ENCODE data around the gene PPP2R5B.
A peak's percentile ranks its signal among the peaks of the same experiment; 100 is the strongest.

The PPP2R5B gene

GRCh38 chr11:64930340-64930739 is 5.9 kb downstream of the PPP2R5B start:
- DNase-seq (ENCODE audit: low read depth) = no peak

GRCh38 chr11:64931290-64931689 is 6.8 kb downstream of the PPP2R5B start:
- DNase-seq (ENCODE audit: low read depth) = no peak

- DNase-seq (ENCODE audit: low read depth) = no peak
Observed at GRCh38 chr11:64932324-64932723, 7.8 kb downstream of the PPP2R5B start.

- DNase-seq (ENCODE audit: low read depth) = no peak
Observed at GRCh38 chr11:64933213-64933934, 8.9 kb downstream of the PPP2R5B start.

- DNase-seq (ENCODE audit: low read depth) = no peak
Observed at GRCh38 chr11:64933935-64934681, 9.6 kb downstream of the PPP2R5B start.

DNA sequence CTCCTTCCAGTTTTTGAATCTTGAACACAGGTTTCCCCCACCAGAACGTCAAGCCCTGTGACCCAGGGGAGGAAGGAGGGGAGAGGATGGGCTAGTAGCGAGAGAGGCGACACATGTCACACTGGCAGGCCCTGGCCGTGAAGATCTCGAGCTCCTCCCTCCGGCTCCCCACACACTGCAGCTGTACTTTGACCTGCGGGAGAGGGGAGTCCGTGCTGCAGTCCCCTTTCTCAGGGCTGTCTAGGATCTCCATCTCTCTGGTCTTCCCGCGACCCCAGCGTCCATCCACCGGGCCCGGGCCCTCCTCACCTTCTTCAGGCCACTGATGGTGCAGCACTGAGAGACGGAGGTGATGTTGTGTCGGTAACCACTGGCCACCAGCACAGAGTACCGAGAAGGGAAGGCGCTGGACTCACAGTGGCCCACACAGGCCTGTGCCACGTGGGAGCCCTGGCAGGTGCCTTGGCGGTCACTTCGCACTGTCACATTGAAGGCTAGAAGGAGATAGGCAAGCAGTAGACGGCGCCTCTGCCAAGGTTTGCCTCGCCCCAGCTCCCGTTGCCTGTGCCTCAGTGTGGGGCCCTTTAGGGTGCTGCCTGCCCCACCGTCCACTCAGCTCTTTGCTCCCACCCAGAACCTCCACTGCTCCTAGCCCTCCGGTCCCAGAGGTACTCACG is 10.3 kb downstream of the PPP2R5B start:
- DNase-seq (ENCODE audit: low read depth) = no peak

GRCh38 chr11:64935359-64936081 is 11.0 kb downstream of the PPP2R5B start, which contains the start of gene GPHA2:
Gene GPHA2, minus strand, starts transcription at chr11:64935893. Its CDS starts 433 bp downstream, at chr11:64935460.
- DNase-seq (ENCODE audit: low read depth) = no peak

DNA sequence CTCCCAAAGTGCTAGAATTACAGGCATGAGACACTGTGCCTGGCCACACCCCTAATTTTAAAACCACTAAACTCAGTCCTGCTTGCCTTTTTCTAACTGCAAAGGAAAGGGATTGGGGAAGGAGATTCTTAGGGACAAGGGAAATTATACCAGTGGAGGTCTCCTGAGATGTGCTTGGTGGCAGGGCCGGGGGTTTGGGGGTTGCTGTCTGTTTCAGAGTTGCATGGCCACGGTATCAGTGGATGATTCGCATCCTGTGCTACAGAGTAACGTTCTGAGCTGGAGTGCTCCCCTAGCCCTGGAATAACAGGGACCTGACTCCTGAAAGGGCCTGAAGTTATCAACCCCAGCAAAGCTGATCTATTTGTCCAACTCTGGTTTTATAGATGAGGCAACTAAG is 12.1 kb downstream of the PPP2R5B start:
- no peak for DNase-seq (ENCODE audit: low read depth)

GRCh38 chr11:64947208-64947814 is 22.8 kb downstream of the PPP2R5B start:
- no peak for DNase-seq (ENCODE audit: low read depth)

DNA sequence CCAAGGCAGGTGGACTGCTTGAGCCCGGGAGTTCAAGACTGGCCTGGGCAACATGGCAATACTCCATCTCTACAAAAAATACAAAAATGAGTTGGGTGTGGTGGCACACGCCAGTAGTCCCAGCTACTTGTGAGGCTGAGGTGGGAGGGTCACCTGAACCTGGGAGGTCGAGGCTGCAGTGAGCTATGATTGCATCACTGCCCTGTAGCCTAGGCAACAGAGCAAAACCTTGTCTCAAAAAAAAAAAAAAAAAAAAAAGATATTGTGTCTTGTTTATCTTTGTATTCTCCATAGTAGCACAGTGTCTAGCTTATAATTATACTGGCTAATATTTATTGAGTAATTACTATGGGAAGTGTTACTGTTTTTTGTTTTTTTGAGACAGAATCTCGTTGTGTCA is 27.0 kb downstream of the PPP2R5B start:
- no peak for DNase-seq (ENCODE audit: low read depth)

DNA sequence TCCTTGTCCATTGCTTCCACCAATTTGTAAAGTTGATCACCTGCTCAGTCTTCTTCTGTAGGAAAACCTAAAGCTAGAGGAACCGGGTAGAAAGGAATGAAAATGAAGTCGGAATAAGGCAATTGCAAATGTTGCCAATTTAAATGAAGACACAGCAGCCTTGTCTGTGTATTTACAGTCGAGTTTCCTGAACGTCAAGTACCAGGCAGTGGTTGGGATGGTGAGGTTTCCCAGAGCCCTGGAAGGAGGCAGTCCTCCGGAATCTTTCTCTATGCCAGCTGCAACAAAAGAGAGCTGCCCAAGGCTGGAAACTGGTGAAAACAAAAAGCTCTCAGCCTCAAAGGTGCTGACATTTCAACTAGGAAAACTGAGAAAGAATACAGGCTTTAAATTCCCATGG is 29.7 kb downstream of the PPP2R5B start:
- no peak for DNase-seq (ENCODE audit: low read depth)

DNA sequence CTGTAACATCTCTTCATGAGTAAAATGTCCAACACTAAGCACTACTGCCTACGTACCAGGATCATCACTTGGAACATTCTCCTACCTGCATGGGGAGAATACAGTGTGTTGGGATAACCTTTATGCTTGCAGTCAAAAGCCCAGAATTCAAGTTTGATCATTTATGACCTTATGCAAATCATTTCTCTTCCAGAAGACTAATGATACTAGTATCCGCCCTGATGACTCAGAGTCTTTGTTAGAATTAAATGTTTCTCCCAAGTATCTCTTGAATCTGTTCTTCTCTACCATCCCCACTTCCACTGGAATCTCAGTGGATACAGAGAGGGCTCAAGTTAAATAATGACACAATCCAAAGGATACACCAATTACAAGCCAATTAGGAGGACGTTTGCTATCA is 35.0 kb downstream of the PPP2R5B start:
- DNase-seq (ENCODE audit: low read depth) = no peak

DNA sequence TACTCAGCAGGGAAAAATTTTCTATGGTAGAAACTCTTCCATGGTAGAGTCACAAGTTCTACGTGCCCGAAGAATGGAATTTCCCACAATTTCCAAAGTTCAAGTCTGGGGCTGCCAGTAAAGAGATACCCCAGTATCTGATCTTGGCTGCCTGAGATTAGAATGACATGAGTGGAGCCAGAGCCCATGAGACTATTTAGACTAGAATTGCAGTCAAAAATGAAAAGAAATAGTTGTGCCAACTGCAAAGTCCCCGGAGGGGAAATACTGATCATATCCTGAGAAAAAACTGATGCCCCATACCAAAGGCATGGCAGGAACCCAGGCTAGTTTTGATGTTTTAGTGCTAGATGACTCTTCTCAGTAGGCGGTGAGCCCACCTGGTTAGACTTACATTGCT is 36.2 kb downstream of the PPP2R5B start:
- no peak for DNase-seq (ENCODE audit: low read depth)

DNA sequence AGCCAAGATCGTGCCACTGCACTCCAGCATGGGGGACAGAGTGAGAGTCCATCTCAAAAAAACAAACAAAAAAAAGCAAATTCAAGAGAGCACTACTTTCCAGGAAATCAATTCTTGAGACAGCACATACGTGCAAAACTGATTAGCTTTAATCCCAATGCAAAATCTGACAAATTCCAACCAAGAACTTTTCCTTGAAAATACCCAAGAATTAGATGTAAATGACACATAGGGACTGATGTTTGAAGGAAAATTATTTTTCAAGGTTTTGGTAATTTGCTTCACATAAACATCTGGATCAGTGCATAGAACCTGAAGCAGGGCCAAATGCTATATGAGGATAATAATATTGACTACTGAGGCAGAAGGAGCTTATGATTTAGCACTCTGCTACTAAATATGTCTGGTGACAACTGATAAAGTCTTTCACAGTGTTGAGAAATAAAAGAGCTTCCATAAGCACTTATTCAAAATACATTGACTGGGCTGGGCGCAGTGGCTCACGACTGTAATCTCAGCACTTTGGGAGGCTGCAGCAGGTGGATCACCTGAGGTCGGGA is 38.7 kb downstream of the PPP2R5B start:
- no peak for DNase-seq (ENCODE audit: low read depth)

DNA sequence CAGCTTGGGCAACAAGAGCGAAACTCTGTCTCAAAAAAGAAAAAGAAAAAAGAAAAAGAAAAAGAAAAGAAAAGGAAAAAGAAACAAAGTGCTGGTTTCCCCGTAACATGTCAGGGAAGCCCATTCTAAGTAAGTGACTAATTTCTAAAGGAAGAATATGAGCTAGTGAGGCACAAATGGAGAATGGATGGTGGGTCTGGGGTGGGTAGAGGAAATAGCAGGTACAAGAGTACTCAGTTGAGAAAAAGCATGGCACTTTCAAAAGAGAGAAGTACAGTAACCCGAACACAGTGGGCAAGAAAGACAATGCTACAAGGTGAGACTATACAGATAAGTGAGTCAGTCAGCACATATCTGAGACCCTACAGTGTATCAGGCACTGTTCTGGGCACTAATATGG is 42.9 kb downstream of the PPP2R5B start:
- no peak for DNase-seq (ENCODE audit: low read depth)

GRCh38 chr11:64969209-64969608 is 44.7 kb downstream of the PPP2R5B start:
- DNase-seq (ENCODE audit: low read depth) = no peak

- DNase-seq (ENCODE audit: low read depth) = no peak
Observed at GRCh38 chr11:64970731-64971151, 46.3 kb downstream of the PPP2R5B start.

DNA sequence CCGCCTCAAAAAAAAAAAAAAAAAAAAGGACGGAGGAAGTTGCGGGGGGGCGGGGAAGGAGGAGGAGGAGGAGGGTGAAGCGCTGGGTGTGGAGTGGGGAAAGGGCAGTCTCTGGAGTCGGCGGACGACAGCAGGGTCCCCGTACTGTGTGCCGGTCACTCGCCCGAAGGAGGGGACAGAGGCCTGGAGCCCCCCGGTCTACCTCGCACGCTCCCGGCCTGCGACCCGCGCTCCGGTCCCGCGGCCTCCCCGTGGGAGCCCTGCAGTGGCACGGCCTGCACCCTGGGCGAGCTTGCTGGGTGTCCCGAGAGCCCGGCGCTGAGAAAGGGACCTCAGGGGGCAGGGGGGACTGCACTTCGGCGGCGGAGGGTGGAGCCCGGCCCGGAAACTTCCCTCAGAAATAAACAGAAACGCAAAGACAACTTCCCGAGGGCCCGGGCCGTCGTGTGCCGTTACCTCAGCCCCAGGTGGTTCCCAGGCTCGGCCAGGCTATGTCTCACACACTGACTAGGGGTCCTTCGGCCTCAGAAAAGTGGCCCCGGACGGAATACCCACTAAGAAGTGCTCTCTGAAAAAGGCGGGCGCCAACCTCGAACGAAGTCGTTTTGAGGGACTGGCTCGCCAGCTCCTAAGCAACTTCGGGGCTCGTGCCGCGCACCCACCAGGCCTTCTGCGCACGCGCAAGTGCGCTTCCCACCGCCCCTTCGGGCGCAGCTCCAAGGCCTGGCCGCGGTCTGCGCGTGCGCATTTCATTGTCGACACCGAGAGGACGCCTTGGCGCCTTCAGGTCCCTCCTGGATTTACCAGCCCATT is 47.1 kb downstream of the PPP2R5B start, which contains the start of gene MAJIN:
Gene MAJIN, minus strand, starts transcription at position 688 of the 813 bp plus-strand sequence. CDS start 12,703 bp downstream, outside the sequence.
- DNase-seq (ENCODE audit: low read depth) = peak; percentile 76

DNA sequence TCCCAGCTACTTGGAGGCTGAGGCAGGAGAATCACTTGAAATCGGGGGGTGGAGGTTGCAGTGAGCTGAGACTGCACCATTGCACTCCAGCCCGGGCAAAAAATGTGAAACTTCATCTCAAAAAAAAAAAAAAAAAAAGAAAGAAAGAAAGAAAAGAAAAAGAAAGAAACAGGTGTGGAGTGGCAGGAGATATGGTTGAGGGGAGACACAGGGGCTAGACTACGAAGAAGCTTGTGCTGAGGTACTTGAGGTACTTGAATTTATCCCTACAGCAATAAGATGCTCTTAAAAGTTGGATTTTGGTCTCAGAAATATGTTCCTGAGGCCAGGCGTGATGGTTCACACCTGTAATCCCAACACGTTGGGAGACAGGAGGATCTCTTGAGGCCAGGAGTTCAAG is 49.6 kb downstream of the PPP2R5B start:
- DNase-seq (ENCODE audit: low read depth) = no peak

- no peak for DNase-seq (ENCODE audit: low read depth)
Observed at GRCh38 chr11:64976651-64977050, 52.2 kb downstream of the PPP2R5B start.
